ENCODE results near the gene AGTPBP1. TPM values are rescaled to one million over a fixed set of nuclear protein-coding genes. Genes with fewer than 3 reads are reported as not detected.

Gene AGTPBP1
- polyA plus RNA-seq, 1 of the 3 experiments (the other 2 are of a cell fraction): 3.8 TPM

DNA sequence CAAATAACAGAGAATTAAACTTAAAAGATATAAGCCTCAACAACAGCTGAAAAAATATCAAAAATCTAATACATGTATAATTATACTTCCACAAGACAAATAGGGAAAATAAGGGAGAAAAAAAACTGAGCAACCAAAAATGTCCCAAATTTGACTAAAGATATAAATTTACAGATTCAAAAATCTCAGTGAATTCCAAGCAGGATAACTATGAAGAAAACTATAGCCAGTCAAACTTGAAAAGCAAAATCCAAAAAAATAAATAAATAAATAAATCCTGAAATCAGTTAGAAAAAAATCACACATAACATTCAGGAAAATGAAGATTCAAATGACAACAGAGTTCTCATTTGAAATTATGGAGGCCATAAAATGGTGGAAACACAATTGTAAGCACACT lies 56.7 kb downstream of the AGTPBP1 start:
- TF ChIP-seq, protein P1, sequence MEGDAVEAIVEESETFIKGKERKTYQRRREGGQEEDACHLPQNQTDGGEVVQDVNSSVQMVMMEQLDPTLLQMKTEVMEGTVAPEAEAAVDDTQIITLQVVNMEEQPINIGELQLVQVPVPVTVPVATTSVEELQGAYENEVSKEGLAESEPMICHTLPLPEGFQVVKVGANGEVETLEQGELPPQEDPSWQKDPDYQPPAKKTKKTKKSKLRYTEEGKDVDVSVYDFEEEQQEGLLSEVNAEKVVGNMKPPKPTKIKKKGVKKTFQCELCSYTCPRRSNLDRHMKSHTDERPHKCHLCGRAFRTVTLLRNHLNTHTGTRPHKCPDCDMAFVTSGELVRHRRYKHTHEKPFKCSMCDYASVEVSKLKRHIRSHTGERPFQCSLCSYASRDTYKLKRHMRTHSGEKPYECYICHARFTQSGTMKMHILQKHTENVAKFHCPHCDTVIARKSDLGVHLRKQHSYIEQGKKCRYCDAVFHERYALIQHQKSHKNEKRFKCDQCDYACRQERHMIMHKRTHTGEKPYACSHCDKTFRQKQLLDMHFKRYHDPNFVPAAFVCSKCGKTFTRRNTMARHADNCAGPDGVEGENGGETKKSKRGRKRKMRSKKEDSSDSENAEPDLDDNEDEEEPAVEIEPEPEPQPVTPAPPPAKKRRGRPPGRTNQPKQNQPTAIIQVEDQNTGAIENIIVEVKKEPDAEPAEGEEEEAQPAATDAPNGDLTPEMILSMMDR (IDR thresholded peaks at IDR 0.05): no peak
- TF ChIP-seq, protein P2, sequence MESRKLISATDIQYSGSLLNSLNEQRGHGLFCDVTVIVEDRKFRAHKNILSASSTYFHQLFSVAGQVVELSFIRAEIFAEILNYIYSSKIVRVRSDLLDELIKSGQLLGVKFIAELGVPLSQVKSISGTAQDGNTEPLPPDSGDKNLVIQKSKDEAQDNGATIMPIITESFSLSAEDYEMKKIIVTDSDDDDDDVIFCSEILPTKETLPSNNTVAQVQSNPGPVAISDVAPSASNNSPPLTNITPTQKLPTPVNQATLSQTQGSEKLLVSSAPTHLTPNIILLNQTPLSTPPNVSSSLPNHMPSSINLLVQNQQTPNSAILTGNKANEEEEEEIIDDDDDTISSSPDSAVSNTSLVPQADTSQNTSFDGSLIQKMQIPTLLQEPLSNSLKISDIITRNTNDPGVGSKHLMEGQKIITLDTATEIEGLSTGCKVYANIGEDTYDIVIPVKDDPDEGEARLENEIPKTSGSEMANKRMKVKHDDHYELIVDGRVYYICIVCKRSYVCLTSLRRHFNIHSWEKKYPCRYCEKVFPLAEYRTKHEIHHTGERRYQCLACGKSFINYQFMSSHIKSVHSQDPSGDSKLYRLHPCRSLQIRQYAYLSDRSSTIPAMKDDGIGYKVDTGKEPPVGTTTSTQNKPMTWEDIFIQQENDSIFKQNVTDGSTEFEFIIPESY (IDR thresholded peaks at IDR 0.05; ENCODE audit: borderline replicate concordance, low read depth): no peak
- TF ChIP-seq EP300 (IDR thresholded peaks at IDR 0.05; ENCODE audit: borderline replicate concordance in 1 of 2, low read depth in 1 of 2, low read length in 1 of 2) (no peak), TAF1 (IDR thresholded peaks at IDR 0.05; ENCODE audit: borderline replicate concordance, low read depth, low read length) (no peak)
- Histone ChIP-seq H3K9me2 (no peaks in the 10 kb centered on the region), H3K9me3 (0 out of 2 replicates have a peak, but pooled peaks cover 4% of the 10 kb centered on the region), H3K79me2 (ENCODE audit: insufficient read depth) (no peaks in the 10 kb centered on the region), H3K27me3 (ENCODE audit: insufficient read depth) (no peaks in the 10 kb centered on the region), H3K36me3 (replicated peaks in 1 of 2; ENCODE audit: control insufficient read depth in 1 of 2, insufficient read depth in 2 of 2, low read length in 1 of 2) (peaks cover 7 to 8% of the 10 kb centered on the region in 2 experiments), H3K4me1 (ENCODE audit: control insufficient read depth in 1 of 2, insufficient read depth in 2 of 2, low read depth in 1 of 2, low read length in 1 of 2) (no peaks in the 10 kb centered on the region), H3F3A (replicated peaks; ENCODE audit: insufficient read depth) (no peaks in the 10 kb centered on the region), H3K4me2 (no peak overlapping the region), H4K20me1 (ENCODE audit: insufficient read depth) (no peaks in the 10 kb centered on the region), H3K9ac (no peak overlapping the region), H3K4me3 (ENCODE audit: low read depth in 2 of 2, low read length in 1 of 2) (no peak overlapping the region), H2AFZ (ENCODE audit: low read depth) (no peak overlapping the region), H3K27ac (ENCODE audit: low read depth in 2 of 2, low read length in 1 of 2) (no peak overlapping the region)
- POLR2A ChIA-PET: no interaction called here
- no peak for DNase-seq
- CTCF ChIA-PET: interaction anchor here (1.1 kb wide), 1 partner anchor 75 kb away, joined by 3 read pairs; no protein-coding TSS in a partner anchor

DNA sequence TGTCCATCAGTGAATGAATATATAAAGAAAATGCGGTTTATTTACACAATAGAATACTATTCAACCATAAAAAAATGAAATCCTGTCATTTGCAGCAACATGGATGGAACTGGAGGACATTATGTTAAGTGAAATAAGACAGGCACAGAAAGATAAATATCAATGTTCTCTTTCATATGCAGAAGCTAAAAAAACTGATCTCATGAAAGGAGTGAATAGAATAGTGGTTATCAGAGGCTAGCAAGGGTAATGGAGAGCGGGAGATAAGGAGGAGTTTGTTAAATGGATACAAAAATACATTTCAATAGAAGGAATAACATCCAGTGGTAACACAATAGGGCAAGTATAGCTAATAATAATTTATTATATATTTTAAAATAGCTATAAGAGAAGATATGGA lies 65.0 kb downstream of the AGTPBP1 start:
- TF ChIP-seq GATA2 (CRISPR knock-in tag; IDR thresholded peaks at IDR 0.05) (peak; percentile 79), ELF1 (IDR thresholded peaks at IDR 0.05) (no peak)
- Histone ChIP-seq H3K27me3 (ENCODE audit: insufficient read depth) (no peaks in the 10 kb centered on the region), H3K36me3 (replicated peaks in 1 of 2; ENCODE audit: control insufficient read depth in 1 of 2, insufficient read depth in 2 of 2, low read length in 1 of 2) (peaks cover 4 to 24% of the 10 kb centered on the region in 2 experiments), H3K9ac (no peak overlapping the region), H3K4me1 (ENCODE audit: control insufficient read depth in 1 of 2, insufficient read depth in 2 of 2, low read depth in 1 of 2, low read length in 1 of 2) (no peaks in the 10 kb centered on the region; a peak in 1 of 4 replicates), H3K27ac (ENCODE audit: low read depth in 2 of 2, low read length in 1 of 2) (no peak overlapping the region), H3K9me2 (no peaks in the 10 kb centered on the region), H3K4me3 (ENCODE audit: low read depth in 2 of 2, low read length in 1 of 2) (no peak overlapping the region), H3K9me3 (no peaks in the 10 kb centered on the region), H4K20me1 (ENCODE audit: insufficient read depth) (no peaks in the 10 kb centered on the region), H3K4me2 (no peak overlapping the region), H3F3A (replicated peaks; ENCODE audit: insufficient read depth) (no peaks in the 10 kb centered on the region), H2AFZ (ENCODE audit: low read depth) (no peak overlapping the region), H3K79me2 (ENCODE audit: insufficient read depth) (no peaks in the 10 kb centered on the region; the same call in 1 of the 2 replicates)
- WGBS (ENCODE audit: low lambda C conversion rate): 82% methylated on average over 2 of the region's 2 CpGs
- POLR2A ChIA-PET: no interaction called here
- CTCF ChIA-PET: interaction anchor here (0.8 to 1.8 kb wide), 5 partner anchors 19 to 68 kb away, joined by 3 to 4 read pairs (median 3); no protein-coding TSS in a partner anchor
- DNase-seq: peak; percentile 12

DNA sequence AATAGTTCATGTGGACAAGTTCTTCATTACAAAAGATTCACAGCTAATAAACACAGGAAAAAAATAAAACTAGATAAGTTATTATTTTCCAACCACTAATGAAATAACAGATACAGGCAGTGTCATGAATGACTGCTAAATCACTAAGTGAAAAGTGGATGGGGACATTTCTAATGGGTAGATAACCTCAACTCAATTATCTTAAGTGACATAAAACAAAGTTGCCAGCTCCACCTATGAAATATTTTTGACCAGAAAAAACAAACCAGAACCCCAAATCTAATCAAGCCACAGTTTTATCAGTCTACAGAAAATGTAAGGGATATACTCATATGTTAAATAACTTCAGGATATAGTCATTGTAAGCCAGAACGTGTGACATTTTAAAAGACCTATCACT lies 74.4 kb downstream of the AGTPBP1 start:
- H3K4me2 ChIP-seq: no peak overlapping the region
- H3K9me2 ChIP-seq: no peaks in the 10 kb centered on the region
- no peak overlapping the region for H3K4me3 ChIP-seq (ENCODE audit: low read depth in 2 of 2, low read length in 1 of 2)
- no peaks in the 10 kb centered on the region for H3K27me3 ChIP-seq (ENCODE audit: insufficient read depth)
- whole genome bisulfite sequencing (ENCODE audit: low lambda C conversion rate): 43% methylated on average over 1 of the region's 1 CpG
- no peaks in the 10 kb centered on the region for H3K9me3 ChIP-seq
- H3K79me2 ChIP-seq (ENCODE audit: insufficient read depth): no peaks in the 10 kb centered on the region
- peaks cover 0 to 13% of the 10 kb centered on the region in 2 experiments; a peak in 2 of 4 replicates for H3K4me1 ChIP-seq (ENCODE audit: control insufficient read depth in 1 of 2, insufficient read depth in 2 of 2, low read depth in 1 of 2, low read length in 1 of 2)
- no peaks in the 10 kb centered on the region for H3F3A ChIP-seq (replicated peaks; ENCODE audit: insufficient read depth)
- H2AFZ ChIP-seq (ENCODE audit: low read depth): no peak overlapping the region
- peaks cover 0 to 27% of the 10 kb centered on the region in 2 experiments for H3K36me3 ChIP-seq (replicated peaks in 1 of 2; ENCODE audit: control insufficient read depth in 1 of 2, insufficient read depth in 2 of 2, low read length in 1 of 2)
- ChIA-PET CTCF (interaction anchor here (1.0 to 1.4 kb wide), 3 partner anchors 16 to 74 kb away, joined by 3 to 5 read pairs (median 4); no protein-coding TSS in a partner anchor), POLR2A (no interaction called here)
- H3K9ac ChIP-seq: no peak overlapping the region
- H4K20me1 ChIP-seq (ENCODE audit: insufficient read depth): no peaks in the 10 kb centered on the region
- peak; percentile 4 for DNase-seq
- peak overlapping the region in 1 of 2 experiments; percentile 36; a peak in 2 of 4 replicates for H3K27ac ChIP-seq (ENCODE audit: low read depth in 2 of 2, low read length in 1 of 2)
- no peak for TF ChIP-seq YY1 (IDR thresholded peaks at IDR 0.05; ENCODE audit: low read depth)
- TF ChIP-seq NRF1 (IDR thresholded peaks at IDR 0.05; ENCODE audit: low read depth, low read length): no peak
- no peak for TF ChIP-seq TAF1 (IDR thresholded peaks at IDR 0.05; ENCODE audit: borderline replicate concordance, low read depth, low read length)
- 0 out of 2 replicates have a peak, but pooled peaks have one; percentile 20 for TF ChIP-seq MXI1 (IDR thresholded peaks at IDR 0.05; ENCODE audit: low read depth, low read length)
- TF ChIP-seq GATA2 (CRISPR knock-in tag; IDR thresholded peaks at IDR 0.05): peak; percentile 58
- TF ChIP-seq EP300 (IDR thresholded peaks at IDR 0.05; ENCODE audit: borderline replicate concordance in 1 of 2, low read depth in 1 of 2, low read length in 1 of 2): peak in 1 of 2 experiments; percentile 80; a peak in 2 of 4 replicates
- TF ChIP-seq TEAD4 (IDR thresholded peaks at IDR 0.05; ENCODE audit: borderline replicate concordance, insufficient read depth): no peak
- no peak for TF ChIP-seq FOXM1 (IDR thresholded peaks at IDR 0.05; ENCODE audit: low read depth)
- no peak for TF ChIP-seq FOSL2 (IDR thresholded peaks at IDR 0.05; ENCODE audit: borderline replicate concordance, low read depth)
- TF ChIP-seq TCF12 (IDR thresholded peaks at IDR 0.05): no peak
- TF ChIP-seq FOXJ3 (CRISPR knock-in tag; IDR thresholded peaks at IDR 0.05): no peak
- no peak for TF ChIP-seq SIN3A (IDR thresholded peaks at IDR 0.05; ENCODE audit: borderline replicate concordance, low read depth, low read length)
- TF ChIP-seq RCOR1 (IDR thresholded peaks at IDR 0.05; ENCODE audit: low read length): peak; percentile 82
- TF ChIP-seq RFX5 (IDR thresholded peaks at IDR 0.05; ENCODE audit: low read length): peak; percentile 90
- no peak for TF ChIP-seq RAD21 (IDR thresholded peaks at IDR 0.05; ENCODE audit: low read length)
- no peak for TF ChIP-seq JUND (IDR thresholded peaks at IDR 0.05)

Data from SK-N-SH (cell line).